Skeletal muscle tissue (tissue), 5 donors: ENCODE results near the gene SPRR5. TPM values are rescaled to one million over a fixed set of nuclear protein-coding genes. Genes with fewer than 3 reads are reported as not detected.

Experiments used
- H3K27ac ChIP-seq: one replicate; pipeline ENCODE4 v1.7.0; 2013; ENCODE audit warnings: mild to moderate bottlenecking, low read depth, low read length, inconsistent platforms
- H3K27me3 ChIP-seq, 3 donors: one replicate each; pipeline ENCODE4 v1.7.0; 2013; ENCODE audit warnings: low read length in 3 of 3; ENCODE audit not compliant: control insufficient read depth in 3 of 3, insufficient read depth in 3 of 3
- H3K36me3 ChIP-seq, 3 donors: one replicate each; pipeline ENCODE4 v1.7.0; 2013; ENCODE audit warnings: low read length in 3 of 3; ENCODE audit not compliant: control insufficient read depth in 3 of 3, insufficient read depth in 3 of 3
- H3K4me1 ChIP-seq, 3 donors: one replicate each; pipeline ENCODE4 v1.7.0; 2013; ENCODE audit warnings: low read length in 3 of 3, mild to moderate bottlenecking in 3 of 3; ENCODE audit not compliant: control insufficient read depth in 3 of 3, insufficient read depth in 3 of 3
- H3K4me3 ChIP-seq, 3 donors: one replicate each; pipeline ENCODE4 v1.7.0; 2013; ENCODE audit warnings: low read length in 3 of 3
- H3K9ac ChIP-seq, 3 donors: one replicate each; pipeline ENCODE4 v1.7.0; 2013; ENCODE audit warnings: low read length in 3 of 3, mild to moderate bottlenecking in 3 of 3, moderate library complexity in 2 of 3, low read depth in 1 of 3
- H3K9me3 ChIP-seq, 3 donors: one replicate each; pipeline ENCODE4 v1.7.0; 2013; ENCODE audit warnings: low read length in 3 of 3; ENCODE audit not compliant: control insufficient read depth in 3 of 3
- small RNA-seq: library from RNA; depleted of rRNA; stranded (forward); fragments of <200 nt; gene quantifications from one replicate; pipeline ENCODE3, GENCODE V24; 2014
- total RNA-seq: library from RNA; depleted of rRNA; stranded (reverse); fragments of >200 nt; gene quantifications from one replicate; pipeline ENCODE4 v1.2.3, GENCODE V29; 2014
- donor health status: Osteomylitis.

The SPRR5 gene
- total RNA-seq, 1 donor from 2014 or later = not detected

DNA sequence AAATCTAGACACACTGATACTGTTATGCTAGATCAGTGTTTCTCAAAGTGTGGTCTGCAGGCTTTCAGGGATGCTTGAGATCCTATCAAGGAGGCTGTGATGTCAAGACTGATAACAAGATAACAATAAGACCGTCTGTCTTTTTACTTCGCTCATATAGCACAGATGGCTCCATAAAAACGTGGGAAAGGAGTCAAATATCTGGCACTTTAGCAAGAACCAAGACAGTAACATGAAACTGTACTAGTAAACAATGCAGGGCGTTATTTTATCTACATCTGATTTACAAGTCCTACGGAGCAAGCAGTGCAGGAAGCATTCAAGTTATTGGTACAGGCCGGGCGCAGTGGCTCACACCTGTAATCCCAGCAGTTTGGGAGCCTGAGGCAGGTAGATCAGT is 50.9 kb downstream of the SPRR5 start:
- Histone ChIP-seq H3K9ac (no peak overlapping the region), H3K9me3 (peaks cover 0 to 3% (median 0%) of the 10 kb centered on the region in 3 donors), H3K27me3 (no peaks in the 10 kb centered on the region), H3K4me1 (no peaks in the 10 kb centered on the region), H3K36me3 (no peaks in the 10 kb centered on the region), H3K27ac (no peak overlapping the region), H3K4me3 (no peak overlapping the region)

DNA sequence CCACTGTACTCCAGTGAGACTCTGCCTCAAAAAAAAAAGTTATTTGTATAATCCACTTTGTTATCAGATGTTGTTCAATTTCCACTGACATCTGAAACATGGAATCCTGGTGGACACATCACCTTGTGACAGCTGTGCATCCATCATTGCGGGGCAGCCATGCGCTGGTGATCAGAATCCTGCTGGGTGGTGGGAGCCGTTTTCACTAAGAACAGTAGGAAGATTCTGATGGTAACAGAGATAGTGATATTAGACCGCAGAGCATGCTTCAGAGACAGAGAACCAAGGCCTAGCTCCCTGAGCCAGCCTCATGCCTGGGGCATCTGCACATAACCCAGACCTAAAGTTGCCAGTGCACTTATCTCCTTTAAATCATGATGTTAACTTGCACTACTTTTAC is 51.5 kb downstream of the SPRR5 start:
- no peaks in the 10 kb centered on the region for H3K4me1 ChIP-seq
- H3K9ac ChIP-seq = no peak overlapping the region
- H3K9me3 ChIP-seq = peaks cover 0 to 3% (median 2%) of the 10 kb centered on the region in 3 donors

More for the DNA sequence above, 51.5 kb downstream of the SPRR5 start:
- Histone ChIP-seq H3K36me3 (no peaks in the 10 kb centered on the region), H3K27me3 (no peaks in the 10 kb centered on the region), H3K27ac (no peak overlapping the region), H3K4me3 (no peak overlapping the region)

Small RNAs within 50 kb of the gene (small RNA-seq; reads per million reads assigned to genes)
- not detected for gene SPRR1A

Other genes starting within 250 kb of the SPRR5 start
- not detected for gene LCE2A, start 248.9 kb upstream of the SPRR5 start, total RNA-seq
- not detected for gene LCE4A, start 239.0 kb upstream of the SPRR5 start, total RNA-seq
- not detected for gene KPRP, start 189.2 kb upstream of the SPRR5 start, total RNA-seq
- gene LCE1F, start 172.1 kb upstream of the SPRR5 start, total RNA-seq = not detected
- gene LCE1E, start 160.9 kb upstream of the SPRR5 start, total RNA-seq = not detected
- gene LCE1D, start 150.5 kb upstream of the SPRR5 start, total RNA-seq = not detected
- not detected for gene LCE1C, start 140.6 kb upstream of the SPRR5 start, total RNA-seq
- gene LCE1B, start 135.2 kb upstream of the SPRR5 start, total RNA-seq = not detected
- not detected for gene LCE1A, start 119.7 kb upstream of the SPRR5 start, total RNA-seq
- gene LCE6A, start 104.3 kb upstream of the SPRR5 start, total RNA-seq = not detected
- not detected for gene LCE7A, start 87.2 kb upstream of the SPRR5 start, total RNA-seq
- not detected for gene SMCP, start 68.9 kb upstream of the SPRR5 start, total RNA-seq
- gene IVL, start 38.7 kb upstream of the SPRR5 start, total RNA-seq = not detected
- not detected for gene SPRR4, start 23.4 kb downstream of the SPRR5 start, total RNA-seq
- gene SPRR1A, start 36.9 kb downstream of the SPRR5 start, total RNA-seq = not detected
- gene SPRR3, start 54.5 kb downstream of the SPRR5 start, total RNA-seq = not detected
- not detected for gene SPRR1B, start 84.0 kb downstream of the SPRR5 start, total RNA-seq
- not detected for gene SPRR2D, start 93.9 kb downstream of the SPRR5 start, total RNA-seq
- gene SPRR2A, start 110.3 kb downstream of the SPRR5 start, total RNA-seq = not detected
- not detected for gene SPRR2B, start 124.4 kb downstream of the SPRR5 start, total RNA-seq
- not detected for gene SPRR2E, start 147.3 kb downstream of the SPRR5 start, total RNA-seq
- not detected for gene SPRR2F, start 166.3 kb downstream of the SPRR5 start, total RNA-seq
- not detected for gene SPRR2G, start 203.7 kb downstream of the SPRR5 start, total RNA-seq